Measurements from ENCODE around the gene FNTB. TPM values are rescaled to one million over a fixed set of nuclear protein-coding genes. Genes with fewer than 3 reads are reported as not detected.

Gene FNTB
- total and polyA plus RNA-seq, 2 experiments from 2014 or later = 8.6 to 12.5 TPM

GRCh38 chr14:64966976-64967375, 19.7 kb upstream of the FNTB start:
- ATAC-seq = no peak
- Histone ChIP-seq H3K27ac (ENCODE audit: low read depth) (no peak overlapping the region), H3K4me2 (no peak overlapping the region), H2AFZ (no peak overlapping the region), H3F3A (replicated peaks; ENCODE audit: low read depth) (no peaks in the 10 kb centered on the region), H3K79me2 (replicated peaks; ENCODE audit: insufficient read depth) (peaks cover 51% of the 10 kb centered on the region), H3K4me1 (ENCODE audit: insufficient read depth) (peaks cover 34% of the 10 kb centered on the region), H3K36me3 (ENCODE audit: insufficient read depth) (peaks cover 3% of the 10 kb centered on the region; the same call in 1 of the 2 replicates), H3K9me2 (ENCODE audit: insufficient read depth) (no peaks in the 10 kb centered on the region; the same call in 1 of the 2 replicates), H4K20me1 (replicated peaks; ENCODE audit: insufficient read depth) (peaks cover 5% of the 10 kb centered on the region; the same call in 1 of the 2 replicates), H3K27me3 (ENCODE audit: insufficient read depth) (no peaks in the 10 kb centered on the region), H3K4me3 (no peak overlapping the region)
- H3K27ac Mint-ChIP-seq = no peak overlapping the region
- H3K27me3 Mint-ChIP-seq (ENCODE audit: insufficient read depth, low read depth, poor library complexity) = peaks cover 7% of the 10 kb centered on the region
- no peak overlapping the region for H3K4me3 Mint-ChIP-seq
- TF ChIP-seq POLR2AphosphoS5 (IDR thresholded peaks at IDR 0.05; ENCODE audit: low read depth) (no peak), CTCF (conservative IDR thresholded peaks at IDR 0.05; ENCODE audit: low read depth in 2 of 2) (no peak), STAT1 (IDR thresholded peaks at IDR 0.05; ENCODE audit: unreplicated experiment) (no peak), ETS1 (IDR thresholded peaks at IDR 0.05) (no peak), JUNB (IDR thresholded peaks at IDR 0.05; ENCODE audit: unreplicated experiment) (no peak), EZH2phosphoT487 (IDR thresholded peaks at IDR 0.05; ENCODE audit: unreplicated experiment) (no peak), ZNF331 (CRISPR knock-in tag; IDR thresholded peaks at IDR 0.05; ENCODE audit: low read depth) (no peak), ZNF114 (CRISPR knock-in tag; IDR thresholded peaks at IDR 0.05) (no peak), ZNF462 (CRISPR knock-in tag; IDR thresholded peaks at IDR 0.05) (no peak), EZH2 (IDR thresholded peaks at IDR 0.05; ENCODE audit: low read depth, unreplicated experiment) (no peak), REST (IDR thresholded peaks at IDR 0.05; ENCODE audit: unreplicated experiment) (no peak), NANOG (IDR thresholded peaks at IDR 0.05; ENCODE audit: borderline replicate concordance) (no peak), CREB1 (CRISPR knock-in tag; IDR thresholded peaks at IDR 0.05; ENCODE audit: low read depth) (no peak)
- H3K36me3 Mint-ChIP-seq (ENCODE audit: low read depth) = peaks cover 23% of the 10 kb centered on the region
- peaks cover 50% of the 10 kb centered on the region for H3K4me1 Mint-ChIP-seq
- H3K9me3 Mint-ChIP-seq = no peaks in the 10 kb centered on the region
- no peak for DNase-seq (ENCODE audit: low spot score)

Data from GM23338 (cell line).